Neural progenitor cell (in vitro differentiated cells): ENCODE data around the gene NMS. TPM values are rescaled to one million over a fixed set of nuclear protein-coding genes. Genes with fewer than 3 reads are reported as not detected.
"Not testable (repeated sequence)": the region's sequence is repeated elsewhere in the genome, so short reads cannot be mapped to it uniquely, and the experiment has no call there.

Experiments
- DNase-seq: peaks from one replicate; pipeline ENCODE4 v3.0.0-alpha.2; 2016; ENCODE audit warnings: low spot score
- H2AFZ ChIP-seq: fragments of 200-600 bp; sonication (generic); replicated peaks from 2 replicates; pipeline ENCODE4 v1.6.1; 2016; ENCODE audit warnings: antibody characterized with exemption
- H3F3A ChIP-seq: fragments of 200-600 bp; sonication (generic); 2 replicates; pipeline ENCODE4 v1.6.1; 2016; ENCODE audit warnings: antibody characterized with exemption, low read depth
- H3K27ac ChIP-seq: fragments of 200-600 bp; sonication (generic); 2 replicates; pipeline ENCODE4 v1.5.1; 2016; ENCODE audit warnings: mild to moderate bottlenecking
- H3K27me3 ChIP-seq: fragments of 200-600 bp; sonication (generic); 2 replicates; pipeline ENCODE4 v1.6.1; 2016; ENCODE audit warnings: mild to moderate bottlenecking, moderate library complexity
- H3K36me3 ChIP-seq: fragments of 200-600 bp; sonication (generic); 2 replicates; pipeline ENCODE4 v1.5.1; 2016
- H3K4me1 ChIP-seq: fragments of 200-600 bp; sonication (generic); 2 replicates; pipeline ENCODE4 v1.6.1; 2016; ENCODE audit warnings: mixed run types
- H3K4me2 ChIP-seq: fragments of 200-600 bp; sonication (generic); 2 replicates; pipeline ENCODE4 v1.6.1; 2016
- H3K4me3 ChIP-seq: fragments of 200-600 bp; sonication (generic); 2 replicates; pipeline ENCODE4 v1.5.1; 2016
- H3K79me2 ChIP-seq: fragments of 200-600 bp; sonication (generic); 2 replicates; pipeline ENCODE4 v1.6.1; 2016; ENCODE audit warnings: low read depth
- H3K9ac ChIP-seq: fragments of 200-600 bp; sonication (generic); 2 replicates; pipeline ENCODE4 v1.6.1; 2016
- H3K9me3 ChIP-seq: fragments of 200-600 bp; sonication (generic); 2 replicates; pipeline ENCODE4 v1.5.1; 2016; ENCODE audit warnings: low read depth
- H4K20me1 ChIP-seq: fragments of 200-600 bp; sonication (generic); 2 replicates; pipeline ENCODE4 v1.6.1; 2016; ENCODE audit warnings: low read depth
- H3K27ac Mint-ChIP-seq: 3 replicates; pipeline ENCODE4 v1.8.0; 2021; ENCODE audit warnings: mixed read lengths
- H3K27me3 Mint-ChIP-seq: 2 replicates; pipeline ENCODE4 v1.8.0; 2022; ENCODE audit warnings: low read depth, mild to moderate bottlenecking, inconsistent platforms, moderate library complexity, mixed read lengths; ENCODE audit not compliant: insufficient read depth
- H3K36me3 Mint-ChIP-seq: 3 replicates; pipeline ENCODE4 v1.8.0; 2021; ENCODE audit warnings: mixed read lengths
- H3K4me1 Mint-ChIP-seq: 3 replicates; pipeline ENCODE4 v1.8.0; 2021; ENCODE audit warnings: mixed read lengths
- H3K4me3 Mint-ChIP-seq: 3 replicates; pipeline ENCODE4 v1.8.0; 2021; ENCODE audit warnings: mild to moderate bottlenecking, moderate library complexity, mixed read lengths
- H3K9me3 Mint-ChIP-seq: 3 replicates; pipeline ENCODE4 v1.8.0; 2020; ENCODE audit warnings: mixed read lengths
- CTCF ChIP-seq: fragments of 200-600 bp; sonication (generic); IDR thresholded peaks from 2 replicates; pipeline ENCODE4 v1.5.1; 2017; ENCODE audit warnings: antibody characterized with exemption, mild to moderate bottlenecking
- EZH2 ChIP-seq: fragments of 200-600 bp; sonication (generic); IDR thresholded peaks from 2 replicates; pipeline ENCODE4 v1.6.1; 2017; ENCODE audit warnings: antibody characterized with exemption, mild to moderate bottlenecking, moderate library complexity
- EZH2phosphoT487 ChIP-seq: fragments of 200-600 bp; sonication (generic); IDR thresholded peaks from 2 replicates; pipeline ENCODE4 v1.6.1; 2017; ENCODE audit warnings: antibody characterized with exemption
- total RNA-seq: library from RNA; depleted of rRNA; stranded (reverse); fragments of >200 nt; gene quantifications from 2 replicates; pipeline ENCODE4 v1.2.3, GENCODE V29; 2015; ENCODE audit warnings: low replicate concordance

The NMS gene
- total RNA-seq, 1 donor from 2014 or later = not detected

DNA sequence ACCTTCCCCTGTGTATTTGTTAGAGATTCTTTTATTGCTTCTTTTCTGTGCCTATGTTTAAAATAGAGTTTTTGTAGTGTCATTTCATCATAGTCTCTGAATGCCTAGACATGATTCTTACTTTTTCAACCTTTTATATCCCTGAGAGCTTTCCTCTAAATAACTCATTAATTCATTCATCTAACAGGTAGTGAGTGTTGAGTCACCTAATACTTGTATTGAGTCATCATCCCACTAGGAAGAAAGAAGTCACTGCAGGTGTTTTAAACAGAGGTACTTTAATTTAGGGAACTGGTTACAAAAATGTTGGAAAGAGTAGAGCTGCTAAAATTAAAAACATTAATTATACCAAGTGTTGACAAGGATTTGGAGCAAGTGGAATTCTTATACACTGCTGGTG is 18.5 kb upstream of the NMS start:
- Mint-ChIP-seq H3K36me3 (no peaks in the 10 kb centered on the region), H3K27ac (no peak overlapping the region), H3K9me3 (peaks cover 20% of the 10 kb centered on the region), H3K4me1 (no peaks in the 10 kb centered on the region), H3K4me3 (no peak overlapping the region), H3K27me3 (no peaks in the 10 kb centered on the region)
- no peaks in the 10 kb centered on the region for H3K36me3 ChIP-seq
- H3K27ac ChIP-seq = no peak overlapping the region
- H4K20me1 ChIP-seq = no peaks in the 10 kb centered on the region
- H3K9ac ChIP-seq = no peak overlapping the region
- TF ChIP-seq EZH2 (no peak), EZH2phosphoT487 (no peak), CTCF (no peak)
- peaks cover 11% of the 10 kb centered on the region for H3K9me3 ChIP-seq
- no peak overlapping the region for H2AFZ ChIP-seq
- no peaks in the 10 kb centered on the region for H3K4me1 ChIP-seq
- H3K27me3 ChIP-seq = no peaks in the 10 kb centered on the region
- DNase-seq = no peak
- H3K4me3 ChIP-seq = no peak overlapping the region
- no peak overlapping the region for H3K4me2 ChIP-seq
- H3F3A ChIP-seq = peaks cover 9% of the 10 kb centered on the region
- H3K79me2 ChIP-seq = no peaks in the 10 kb centered on the region

- Histone ChIP-seq H3F3A (no peaks in the 10 kb centered on the region), H3K4me3 (no peak overlapping the region), H3K27me3 (no peaks in the 10 kb centered on the region), H4K20me1 (no peaks in the 10 kb centered on the region), H3K27ac (no peak overlapping the region), H3K4me1 (no peaks in the 10 kb centered on the region), H3K4me2 (no peak overlapping the region), H3K79me2 (no peaks in the 10 kb centered on the region), H3K9ac (no peak overlapping the region), H3K36me3 (no peaks in the 10 kb centered on the region), H3K9me3 (peaks cover 20% of the 10 kb centered on the region), H2AFZ (no peak overlapping the region)
- Mint-ChIP-seq H3K27ac (no peak overlapping the region), H3K4me3 (no peak overlapping the region), H3K36me3 (no peaks in the 10 kb centered on the region), H3K27me3 (no peaks in the 10 kb centered on the region), H3K9me3 (peaks cover 34% of the 10 kb centered on the region), H3K4me1 (no peaks in the 10 kb centered on the region)
- TF ChIP-seq EZH2 (no peak), EZH2phosphoT487 (no peak), CTCF (no peak)
- no peak for DNase-seq
Measured at GRCh38 chr2:100453853-100454252, 16.4 kb upstream of the NMS start.

DNA sequence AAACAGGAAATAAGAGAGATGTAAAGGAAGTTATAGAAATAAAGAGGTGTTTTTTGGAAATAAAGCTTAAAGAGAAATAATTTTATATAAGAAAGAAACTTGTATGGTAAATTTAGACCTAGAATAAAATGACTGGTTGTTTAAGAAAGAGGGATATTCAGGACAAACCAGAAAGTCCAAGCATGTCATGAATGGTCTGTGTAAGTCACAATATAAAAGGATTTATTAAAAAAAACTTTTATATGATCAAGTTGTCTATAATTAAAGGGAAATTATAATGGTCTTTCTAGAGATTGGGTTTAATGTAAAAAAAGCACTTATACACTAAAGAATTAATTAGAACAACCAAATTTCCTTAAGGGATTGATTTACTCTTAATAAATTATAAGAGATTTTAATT is 13.9 kb upstream of the NMS start:
- H3K9ac ChIP-seq, H3K4me3 ChIP-seq, H3K4me2 ChIP-seq, H3K4me1 Mint-ChIP-seq, H3K4me1 ChIP-seq, H2AFZ ChIP-seq, H3K79me2 ChIP-seq, H3K27ac ChIP-seq, H4K20me1 ChIP-seq, H3F3A ChIP-seq, H3K36me3 ChIP-seq, H3K27me3 Mint-ChIP-seq, H3K36me3 Mint-ChIP-seq, H3K27me3 ChIP-seq, H3K27ac Mint-ChIP-seq, H3K4me3 Mint-ChIP-seq: not testable (repeated sequence)
- DNase-seq = peak; percentile 36
- peaks cover 42% of the 10 kb centered on the region for H3K9me3 Mint-ChIP-seq
- H3K9me3 ChIP-seq = peaks cover 26% of the 10 kb centered on the region

DNA sequence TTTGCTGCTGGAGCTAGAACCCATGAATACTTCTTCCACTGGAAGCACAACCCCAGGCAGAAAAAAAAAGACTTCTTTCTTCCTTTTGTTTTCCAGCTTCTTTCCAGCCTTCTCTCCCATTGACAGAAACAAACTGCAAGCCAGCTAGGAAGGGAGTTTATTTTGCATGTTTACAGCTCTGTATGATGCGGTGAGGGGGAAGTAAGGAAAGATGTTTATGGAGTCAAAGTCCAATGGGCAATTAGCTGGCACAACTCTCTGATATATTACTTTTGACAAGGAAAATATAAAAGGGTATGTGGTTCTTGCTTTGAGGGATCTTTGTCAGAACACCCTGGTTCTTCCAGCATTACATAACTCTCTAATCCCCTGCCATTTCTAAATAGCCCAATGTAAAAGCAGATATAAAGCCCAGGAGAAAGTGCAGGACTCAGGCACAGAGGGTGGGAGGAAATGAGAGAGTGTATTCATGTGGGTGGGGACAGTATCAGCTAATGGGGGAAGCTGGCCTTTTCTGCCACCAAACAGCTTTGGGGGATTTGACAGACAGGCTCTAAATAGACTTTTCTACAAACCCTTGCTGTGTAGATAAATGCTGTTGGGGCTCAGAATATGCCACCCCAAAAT is 9.3 kb upstream of the NMS start:
- H3K4me1 Mint-ChIP-seq = no peaks in the 10 kb centered on the region
- Histone ChIP-seq H3K4me1 (no peaks in the 10 kb centered on the region), H3K9ac (no peak overlapping the region), H3K27ac (no peak overlapping the region), H3K36me3 (no peaks in the 10 kb centered on the region), H3K27me3 (no peaks in the 10 kb centered on the region), H3K4me3 (no peak overlapping the region), H3K79me2 (no peaks in the 10 kb centered on the region), H3K4me2 (no peak overlapping the region), H2AFZ (no peak overlapping the region), H4K20me1 (no peaks in the 10 kb centered on the region), H3K9me3 (peaks cover 18% of the 10 kb centered on the region), H3F3A (no peaks in the 10 kb centered on the region)
- H3K27me3 Mint-ChIP-seq = no peaks in the 10 kb centered on the region
- no peak for DNase-seq
- no peaks in the 10 kb centered on the region for H3K36me3 Mint-ChIP-seq
- H3K9me3 Mint-ChIP-seq = peaks cover 25% of the 10 kb centered on the region
- H3K27ac Mint-ChIP-seq = no peak overlapping the region
- TF ChIP-seq EZH2 (no peak), EZH2phosphoT487 (no peak), CTCF (no peak)
- H3K4me3 Mint-ChIP-seq = no peak overlapping the region
